SK-N-SH treated with all-trans-retinoic acid at 6 μM for 48 hours (cell line): ENCODE results near the gene SIRT2.
A peak's percentile ranks its signal among the peaks of the same experiment; 100 is the strongest.
"Not testable (repeated sequence)": the region's sequence is repeated elsewhere in the genome, so short reads cannot be mapped to it uniquely, and the experiment has no call there.

Experiments
- ATAC-seq: fragments of 200-7000 bp; cut with Tn5 transposase; 3 replicates; pipeline ENCODE4 v1.9.1; 2020; ENCODE audit warnings: mild to moderate bottlenecking, moderate library complexity
- ARNTL ChIP-seq: fragments of 450-650 bp; formaldehyde crosslinking; IDR thresholded peaks from 2 replicates; pipeline ENCODE4 v1.5.0; 2020; ENCODE audit warnings: low read depth, mild to moderate bottlenecking, moderate library complexity, borderline replicate concordance
- BACH2 ChIP-seq: fragments of 250-450 bp; sonication (Bioruptor Pico); IDR thresholded peaks from 2 replicates; pipeline ENCODE4 v1.9.0; 2021; ENCODE audit warnings: mild to moderate bottlenecking, borderline replicate concordance
- CREB5 ChIP-seq: fragments of 250-450 bp; sonication (Bioruptor Pico); IDR thresholded peaks from 2 replicates; pipeline ENCODE4 v1.5.1; 2020; ENCODE audit warnings: low read depth, mild to moderate bottlenecking, moderate library complexity
- CSRNP3 ChIP-seq: fragments of 250-450 bp; sonication (Bioruptor Pico); IDR thresholded peaks from 2 replicates; pipeline ENCODE4 v1.5.1; 2021; ENCODE audit warnings: mild to moderate bottlenecking, moderate library complexity
- ESRRG ChIP-seq: fragments of 250-450 bp; sonication (Bioruptor Pico); IDR thresholded peaks from 2 replicates; pipeline ENCODE4 v1.6.1; 2021; ENCODE audit warnings: mild to moderate bottlenecking
- GLIS3 ChIP-seq: fragments of 250-450 bp; sonication (Bioruptor Pico); IDR thresholded peaks from 2 replicates; pipeline ENCODE4 v1.5.0; 2020; ENCODE audit warnings: mild to moderate bottlenecking, moderate library complexity
- OSR1 ChIP-seq: fragments of 250-450 bp; sonication (Bioruptor Pico); IDR thresholded peaks from 2 replicates; pipeline ENCODE4 v1.8.0; 2022; ENCODE audit warnings: moderate library complexity, mild to moderate bottlenecking, inconsistent platforms
- PATZ1 ChIP-seq: fragments of 250-450 bp; sonication (Bioruptor Pico); IDR thresholded peaks from 2 replicates; pipeline ENCODE4 v1.8.0; 2020; ENCODE audit warnings: mild to moderate bottlenecking, moderate library complexity, borderline replicate concordance
- POU6F1 ChIP-seq: fragments of 250-450 bp; sonication (Bioruptor Pico); IDR thresholded peaks from 2 replicates; pipeline ENCODE4 v1.8.0; 2021; ENCODE audit warnings: low read depth, mild to moderate bottlenecking, moderate library complexity, borderline replicate concordance
- PPARA ChIP-seq: fragments of 250-450 bp; sonication (Bioruptor Pico); IDR thresholded peaks from 2 replicates; pipeline ENCODE4 v1.5.0; 2020; ENCODE audit warnings: mild to moderate bottlenecking, borderline replicate concordance
- SNAI2 ChIP-seq: fragments of 250-450 bp; sonication (Bioruptor Pico); IDR thresholded peaks from 2 replicates; pipeline ENCODE4 v1.5.0; 2020; ENCODE audit warnings: mild to moderate bottlenecking, moderate library complexity
- TCF4 ChIP-seq: fragments of 250-450 bp; sonication (Bioruptor Pico); IDR thresholded peaks from 2 replicates; pipeline ENCODE4 v1.8.0; 2021; ENCODE audit warnings: mild to moderate bottlenecking, moderate library complexity, borderline replicate concordance
- TOX ChIP-seq: fragments of 250-450 bp; sonication (Bioruptor Pico); IDR thresholded peaks from 2 replicates; pipeline ENCODE4 v1.8.0; 2021; ENCODE audit warnings: mild to moderate bottlenecking, moderate library complexity, borderline replicate concordance
- TSHZ2 ChIP-seq: fragments of 250-450 bp; sonication (Bioruptor Pico); IDR thresholded peaks from 2 replicates; pipeline ENCODE4 v1.5.0; 2020; ENCODE audit warnings: mild to moderate bottlenecking, moderate library complexity
- ZC3H10 ChIP-seq: fragments of 250-450 bp; sonication (Bioruptor Pico); IDR thresholded peaks from 2 replicates; pipeline ENCODE4 v1.5.1; 2021; ENCODE audit warnings: mild to moderate bottlenecking, moderate library complexity
- ZFP30 ChIP-seq: fragments of 450-650 bp; formaldehyde crosslinking; IDR thresholded peaks from 2 replicates; pipeline ENCODE4 v1.5.0; 2022; ENCODE audit warnings: mild to moderate bottlenecking, moderate library complexity
- ZNF565 ChIP-seq: fragments of 450-650 bp; formaldehyde crosslinking; conservative IDR thresholded peaks from 2 replicates; pipeline ENCODE4 v1.5.0; 2020; ENCODE audit warnings: low read depth, mild to moderate bottlenecking, moderate library complexity
- ZNF70 ChIP-seq: fragments of 450-650 bp; formaldehyde crosslinking; IDR thresholded peaks from 2 replicates; pipeline ENCODE4 v1.5.0; 2020; ENCODE audit warnings: mild to moderate bottlenecking, moderate library complexity
- ZNF8 ChIP-seq: fragments of 450-650 bp; formaldehyde crosslinking; IDR thresholded peaks from 2 replicates; pipeline ENCODE4 v1.5.0; 2020; ENCODE audit warnings: mild to moderate bottlenecking, moderate library complexity

The SIRT2 gene

GRCh38 chr19:38862321-38863059, 36.9 kb downstream of the SIRT2 start (continued):
- no peak for TF ChIP-seq GLIS3 (CRISPR knock-in tag)
- no peak for TF ChIP-seq OSR1 (CRISPR knock-in tag)
- TF ChIP-seq TCF4 (CRISPR knock-in tag), result peak; percentile 94
- no peak for TF ChIP-seq CREB5 (CRISPR knock-in tag)
- TF ChIP-seq SNAI2 (CRISPR knock-in tag), result peak; percentile 99
- TF ChIP-seq ARNTL, result peak; percentile 53; the same call in 1 of the 2 replicates
- TF ChIP-seq TOX, result no peak
- no peak for TF ChIP-seq BACH2 (CRISPR knock-in tag)
- peak; percentile 15; the same call in 1 of the 2 replicates for TF ChIP-seq PPARA (CRISPR knock-in tag)
- TF ChIP-seq ZNF70 (CRISPR knock-in tag), result peak; percentile 53; the same call in 1 of the 2 replicates
- TF ChIP-seq ZFP30 (CRISPR knock-in tag), result no peak

GRCh38 chr19:38861368-38861767, 38.0 kb downstream of the SIRT2 start:
- ATAC-seq, result no peak
- TF ChIP-seq GLIS3 (CRISPR knock-in tag), result no peak
- TF ChIP-seq ARNTL, result no peak
- no peak for TF ChIP-seq PATZ1 (CRISPR knock-in tag)
- TF ChIP-seq CSRNP3, result no peak
- TF ChIP-seq ZNF8 (CRISPR knock-in tag), result no peak
- no peak for TF ChIP-seq TSHZ2
- TF ChIP-seq ZC3H10 (CRISPR knock-in tag), result no peak
- TF ChIP-seq TCF4 (CRISPR knock-in tag), result no peak
- no peak for TF ChIP-seq POU6F1 (CRISPR knock-in tag)
- no peak for TF ChIP-seq ZNF565 (CRISPR knock-in tag)
- TF ChIP-seq ESRRG (CRISPR knock-in tag), result no peak
- TF ChIP-seq ZNF70 (CRISPR knock-in tag), result no peak
- no peak for TF ChIP-seq PPARA (CRISPR knock-in tag)

- not testable (repeated sequence) for ATAC-seq
Observed at GRCh38 chr19:38859631-38860204, 39.7 kb downstream of the SIRT2 start.
